ENCODE measurements around the gene CAPZA1.

CAPZA1 gene

DNA sequence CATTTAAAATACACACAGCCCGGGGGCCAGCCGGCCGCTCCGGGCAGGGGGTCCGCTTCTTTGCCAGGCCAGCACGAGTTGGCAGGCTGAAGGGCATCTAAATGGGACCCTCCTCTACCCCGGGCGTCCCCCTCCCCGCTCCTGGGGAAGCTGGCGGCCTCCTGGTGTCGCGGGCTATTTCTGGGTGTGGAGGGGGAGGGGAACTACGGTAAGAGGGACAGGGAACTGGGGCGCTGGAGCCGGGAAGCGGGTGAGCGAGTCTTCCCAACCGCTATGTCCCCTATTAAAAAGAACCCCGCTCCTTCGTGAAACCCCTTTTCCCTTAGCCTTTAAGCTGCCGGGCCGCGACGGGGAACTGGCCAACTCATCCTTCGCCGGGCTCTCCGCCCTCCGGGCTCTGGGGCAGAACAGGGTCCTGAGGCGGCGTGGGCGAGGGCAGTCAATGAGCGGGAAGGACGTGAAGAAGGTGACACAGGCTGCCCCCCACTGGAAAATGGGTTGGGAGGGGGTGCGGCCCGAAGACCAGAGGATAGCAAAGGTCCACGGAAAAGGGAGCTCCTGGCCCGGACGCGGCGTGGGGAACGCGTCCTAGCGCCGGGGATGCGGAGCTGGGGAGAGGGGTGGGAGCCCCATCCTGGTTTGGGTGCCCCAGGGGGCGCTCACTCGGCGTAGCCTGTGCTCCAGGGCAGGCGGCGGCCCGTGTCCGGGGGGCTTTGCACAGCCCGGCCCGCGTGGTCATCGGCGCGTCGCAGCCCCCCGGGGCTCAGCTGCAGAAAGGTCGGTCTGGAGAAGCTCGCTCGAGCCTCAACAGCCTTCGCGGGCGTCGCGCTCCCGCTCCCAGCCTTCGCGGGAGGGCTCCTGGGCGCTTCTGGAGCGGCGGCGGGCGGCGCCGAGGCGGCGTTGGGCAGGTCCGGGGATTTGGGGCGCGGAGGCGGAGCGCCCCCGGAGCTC lies 95.0 kb downstream of the CAPZA1 start:
- no peak for DNase-seq
- H3K4me1 ChIP-seq: peaks cover 9% of the 10 kb centered on the region

DNA sequence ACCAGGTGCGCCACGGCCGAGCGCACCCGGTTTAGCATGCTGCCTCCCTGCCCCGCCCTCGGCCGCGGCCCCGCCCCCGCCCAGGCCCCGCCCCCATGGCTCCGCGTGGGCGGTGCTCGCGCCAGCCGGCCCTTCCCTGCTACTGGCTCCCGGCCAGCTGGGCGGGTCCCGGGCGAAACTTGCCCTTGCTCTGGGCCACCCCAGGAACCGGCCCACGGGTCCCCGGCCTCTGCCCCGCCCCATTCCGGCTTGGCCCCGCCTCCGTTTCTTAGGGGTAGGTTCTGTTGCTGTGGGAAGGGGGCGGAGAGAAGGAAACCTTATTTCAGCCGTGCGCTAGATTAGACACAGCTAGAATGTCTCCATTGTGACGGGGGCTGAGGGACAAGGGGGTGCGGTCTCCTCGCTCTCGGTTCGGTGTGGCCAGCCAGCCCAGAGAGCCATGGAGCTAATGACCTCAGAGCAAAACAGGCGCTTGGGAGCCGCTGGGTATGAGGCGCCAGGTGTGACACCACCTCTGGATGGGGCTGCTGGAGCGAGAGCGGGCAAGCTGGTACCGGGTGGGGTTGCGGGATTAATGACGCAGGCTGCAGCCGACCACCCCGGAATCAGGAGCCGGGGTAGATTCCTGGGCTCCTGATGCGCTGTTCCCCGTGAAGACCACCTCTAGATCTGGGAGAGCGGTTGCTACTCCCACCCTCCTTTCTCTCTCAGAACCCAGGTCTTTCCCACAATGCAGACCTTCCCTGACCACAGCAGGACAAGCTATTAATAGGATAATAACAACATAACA lies 95.8 kb downstream of the CAPZA1 start, which contains the start of gene PPM1J:
Gene PPM1J (minus strand): TSS at position 69 of the 790 bp plus-strand sequence. CDS start 31 bp downstream, at position 38.
- H3K27me3 ChIP-seq: peaks cover 23% of the 10 kb centered on the region
- peak within 1 kb of the TSS; percentile 62 for H3K4me3 ChIP-seq (ENCODE audit: low read depth, low read length)
- TF ChIP-seq, protein P1, sequence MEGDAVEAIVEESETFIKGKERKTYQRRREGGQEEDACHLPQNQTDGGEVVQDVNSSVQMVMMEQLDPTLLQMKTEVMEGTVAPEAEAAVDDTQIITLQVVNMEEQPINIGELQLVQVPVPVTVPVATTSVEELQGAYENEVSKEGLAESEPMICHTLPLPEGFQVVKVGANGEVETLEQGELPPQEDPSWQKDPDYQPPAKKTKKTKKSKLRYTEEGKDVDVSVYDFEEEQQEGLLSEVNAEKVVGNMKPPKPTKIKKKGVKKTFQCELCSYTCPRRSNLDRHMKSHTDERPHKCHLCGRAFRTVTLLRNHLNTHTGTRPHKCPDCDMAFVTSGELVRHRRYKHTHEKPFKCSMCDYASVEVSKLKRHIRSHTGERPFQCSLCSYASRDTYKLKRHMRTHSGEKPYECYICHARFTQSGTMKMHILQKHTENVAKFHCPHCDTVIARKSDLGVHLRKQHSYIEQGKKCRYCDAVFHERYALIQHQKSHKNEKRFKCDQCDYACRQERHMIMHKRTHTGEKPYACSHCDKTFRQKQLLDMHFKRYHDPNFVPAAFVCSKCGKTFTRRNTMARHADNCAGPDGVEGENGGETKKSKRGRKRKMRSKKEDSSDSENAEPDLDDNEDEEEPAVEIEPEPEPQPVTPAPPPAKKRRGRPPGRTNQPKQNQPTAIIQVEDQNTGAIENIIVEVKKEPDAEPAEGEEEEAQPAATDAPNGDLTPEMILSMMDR (IDR thresholded peaks at IDR 0.05; ENCODE audit: low read depth, low read length): no peak
- no peaks in the 10 kb centered on the region; the same call in 1 of the 2 replicates for H3K9me3 ChIP-seq
- DNase-seq: peak; percentile 98
- no peaks in the 10 kb centered on the region for H3K36me3 ChIP-seq
- H3K4me1 ChIP-seq: peaks cover 9% of the 10 kb centered on the region

More for the DNA sequence above, 95.0 kb downstream of the CAPZA1 start:
- no peaks in the 10 kb centered on the region; the same call in 1 of the 2 replicates for H3K9me3 ChIP-seq
- TF ChIP-seq, protein P1 (IDR thresholded peaks at IDR 0.05; ENCODE audit: low read depth, low read length): 0 out of 2 replicates have a peak, but pooled peaks have one; percentile 9
- H3K36me3 ChIP-seq: no peaks in the 10 kb centered on the region
- H3K27me3 ChIP-seq: peaks cover 17% of the 10 kb centered on the region
- peak overlapping the region; percentile 56 for H3K4me3 ChIP-seq (ENCODE audit: low read depth, low read length)

DNA sequence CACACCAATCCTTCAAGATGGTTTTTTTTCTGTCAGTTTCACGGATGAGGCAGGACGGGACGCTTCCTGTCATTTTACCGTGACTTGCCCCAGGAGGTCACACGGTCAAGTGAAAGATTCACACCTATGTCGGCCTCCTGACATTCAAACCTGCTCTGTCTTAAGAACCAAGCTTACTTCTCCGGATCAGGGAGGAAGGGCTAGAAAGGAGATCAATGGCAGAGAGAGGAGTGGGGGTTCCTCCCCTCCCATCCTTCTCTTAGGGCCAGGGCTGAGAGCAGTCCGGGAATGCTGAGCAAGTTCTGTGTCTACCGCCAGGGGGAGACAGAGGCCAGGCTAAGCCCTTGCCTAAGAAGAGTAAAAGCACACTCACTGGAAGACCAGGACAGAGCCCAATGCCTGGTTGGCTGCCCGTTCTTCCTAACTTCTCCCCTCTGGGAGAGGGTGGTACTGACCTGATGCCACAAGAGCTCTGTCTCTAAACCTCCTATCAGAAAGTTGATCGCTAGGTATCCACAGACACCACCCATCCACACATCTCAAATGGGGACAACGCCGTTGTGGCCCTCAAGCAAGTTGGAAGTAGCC lies 96.6 kb downstream of the CAPZA1 start:
- peak; percentile 90 for DNase-seq
- Histone ChIP-seq H3K9me3 (no peaks in the 10 kb centered on the region; the same call in 1 of the 2 replicates), H3K4me3 (ENCODE audit: low read depth, low read length) (peak overlapping the region; percentile 62), H3K27me3 (peaks cover 24% of the 10 kb centered on the region), H3K4me1 (peaks cover 9% of the 10 kb centered on the region), H3K36me3 (no peaks in the 10 kb centered on the region)
- TF ChIP-seq, protein P1 (IDR thresholded peaks at IDR 0.05; ENCODE audit: low read depth, low read length): peak; percentile 98

DNA sequence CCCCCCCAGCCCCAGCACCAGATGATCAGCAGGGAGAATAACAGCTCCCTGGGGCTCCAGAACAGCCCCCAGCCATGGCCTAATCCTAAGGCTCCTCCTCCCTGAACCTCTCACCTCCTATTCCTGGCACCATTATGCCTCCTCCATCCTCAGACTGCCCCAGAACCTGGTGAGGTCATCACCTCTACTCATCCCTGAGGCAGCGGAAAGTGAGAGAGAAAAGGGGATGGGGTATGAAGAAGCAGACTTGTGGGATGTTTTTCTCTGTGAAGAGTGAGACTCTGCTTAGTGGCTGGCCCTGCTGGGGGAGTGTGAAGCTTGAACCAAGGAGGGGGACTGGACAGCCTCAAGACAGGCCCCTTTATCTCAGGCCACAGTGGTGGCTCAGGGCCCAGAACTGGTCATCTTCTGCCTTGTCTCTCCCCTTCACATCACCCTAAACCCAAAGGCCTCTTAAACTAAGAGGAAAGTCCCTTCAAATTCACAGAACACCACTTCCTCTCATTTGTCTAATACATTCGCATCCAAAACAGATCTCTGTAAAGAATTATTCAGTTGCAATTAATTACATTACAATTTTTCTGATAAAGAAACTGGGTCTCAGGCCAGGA lies 97.7 kb downstream of the CAPZA1 start:
- H3K4me1 ChIP-seq: peaks cover 16% of the 10 kb centered on the region
- peaks cover 24% of the 10 kb centered on the region for H3K27me3 ChIP-seq
- TF ChIP-seq, protein P1 (IDR thresholded peaks at IDR 0.05; ENCODE audit: low read depth, low read length): no peak
- H3K36me3 ChIP-seq: no peaks in the 10 kb centered on the region
- H3K9me3 ChIP-seq: no peaks in the 10 kb centered on the region; the same call in 1 of the 2 replicates
- no peak overlapping the region for H3K4me3 ChIP-seq (ENCODE audit: low read depth, low read length)
- no peak for DNase-seq

DNA sequence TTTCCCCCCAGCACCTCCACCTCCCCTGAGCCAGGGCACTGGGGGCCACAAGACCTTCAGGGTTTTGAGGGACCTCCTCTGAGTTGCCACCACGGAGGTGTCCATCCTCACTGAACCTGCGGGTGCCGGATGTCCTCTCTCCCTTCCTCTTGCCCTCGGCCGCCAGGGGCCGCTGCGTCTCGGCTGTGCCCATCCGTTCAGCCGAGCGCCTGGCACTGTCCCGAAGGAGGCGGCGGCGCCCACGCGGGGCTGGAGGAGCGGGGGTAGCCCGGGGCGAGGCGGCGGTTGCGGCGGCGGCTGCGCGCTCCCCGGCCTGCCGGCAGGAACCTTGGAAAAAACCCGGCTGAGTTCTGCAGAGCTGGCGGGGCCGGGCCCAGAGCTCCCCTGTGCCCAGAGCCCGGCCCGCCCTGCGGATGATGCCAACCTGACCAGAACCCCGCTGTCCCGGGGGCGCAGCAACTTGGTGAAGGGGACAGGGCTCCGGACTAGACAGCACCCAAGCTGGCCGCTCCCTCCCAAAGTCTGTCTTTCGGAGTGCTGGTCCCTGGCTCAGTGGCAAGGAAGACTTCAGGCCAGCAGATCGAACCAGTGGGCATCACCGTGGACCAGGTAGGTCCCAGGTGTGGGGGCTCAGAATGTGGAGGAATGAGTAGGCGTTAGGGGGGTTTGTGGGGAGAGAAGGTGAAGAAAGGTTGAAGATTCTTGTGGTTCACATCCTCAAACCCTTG lies 99.2 kb downstream of the CAPZA1 start:
- H3K9me3 ChIP-seq: no peaks in the 10 kb centered on the region; the same call in 1 of the 2 replicates
- peaks cover 23% of the 10 kb centered on the region for H3K27me3 ChIP-seq
- peaks cover 17% of the 10 kb centered on the region for H3K4me1 ChIP-seq
- TF ChIP-seq, protein P1 (IDR thresholded peaks at IDR 0.05; ENCODE audit: low read depth, low read length): peak; percentile 86
- peak; percentile 94 for DNase-seq
- no peak overlapping the region; the same call in 1 of the 2 replicates for H3K4me3 ChIP-seq (ENCODE audit: low read depth, low read length)
- no peaks in the 10 kb centered on the region for H3K36me3 ChIP-seq
